Measurements from ENCODE around the gene GPRIN3. TPM values are rescaled to one million over a fixed set of nuclear protein-coding genes. Genes with fewer than 3 reads are reported as not detected.

GPRIN3 gene
- total and polyA plus RNA-seq, 2 of the 13 experiments (the other 11 are each of a cell fraction or from before 2014, with no cell fraction given), result not detected

GRCh38 chr4:89305712-89306437 lies 1.7 kb downstream of the GPRIN3 start:
- peaks cover 0 to 23% of the 10 kb centered on the region in 2 experiments; a peak in 3 of 5 replicates for H3K27me3 ChIP-seq (ENCODE audit: control insufficient read depth in 1 of 2, insufficient read depth in 2 of 2, low read length in 2 of 2)
- ATAC-seq (no peak), FAIRE-seq (no peak), DNase-seq (ENCODE audit: low spot score) (no peak)
- no peaks in the 10 kb centered on the region for H4K20me1 ChIP-seq (ENCODE audit: insufficient read depth, low read length)
- H3K79me2 ChIP-seq (ENCODE audit: insufficient read depth, low read length), result no peaks in the 10 kb centered on the region
- H3K4me3 ChIP-seq (replicated peaks in 1 of 3; ENCODE audit: insufficient read depth in 1 of 3, low read depth in 2 of 3, low read length in 3 of 3), result no peak overlapping the region
- no peak overlapping the region for H2AFZ ChIP-seq (ENCODE audit: low read length)
- ChIA-PET CTCF (ENCODE audit: low intra/inter-chr PET ratio, low total read pairs) (no interaction called here), POLR2A (no interaction called here)
- intact Hi-C loops (cut with micrococcal nuclease; ENCODE audit: unreplicated experiment), result no loop called here
- BruUV-seq (replicated peaks), result no TSS peak
- H3K4me1 ChIP-seq (ENCODE audit: insufficient read depth, low read length), result no peaks in the 10 kb centered on the region
- in situ Hi-C loops (cut with HindIII; ENCODE audit: extremely low pct_ligation_motif_present, low pct_unique_long_range_greater_than_20kb), result no loop called here
- no peaks in the 10 kb centered on the region for H3K9me3 ChIP-seq (ENCODE audit: low read length)
- H3K27ac ChIP-seq (ENCODE audit: extremely low read length, insufficient read depth, low read length), result no peak overlapping the region
- H3K36me3 ChIP-seq (replicated peaks in 1 of 2; ENCODE audit: control insufficient read depth in 1 of 2, insufficient read depth in 2 of 2, low read length in 2 of 2), result no peaks in the 10 kb centered on the region
- no peak overlapping the region for H3K4me2 ChIP-seq (ENCODE audit: low read depth, low read length)
- TF ChIP-seq ZNF740 (CRISPR knock-in tag; IDR thresholded peaks at IDR 0.05), result no peak
- TF ChIP-seq FOSL1 (CRISPR knock-in tag; IDR thresholded peaks at IDR 0.05; ENCODE audit: borderline replicate concordance), result no peak
- TF ChIP-seq PLRG1 (conservative IDR thresholded peaks at IDR 0.05), result no peak
- no peak for TF ChIP-seq XBP1 (CRISPR knock-in tag; IDR thresholded peaks at IDR 0.05)
- TF ChIP-seq ATF7 (IDR thresholded peaks at IDR 0.05), result no peak
- TF ChIP-seq ATF7 (CRISPR knock-in tag; IDR thresholded peaks at IDR 0.05), result no peak
- no peak for TF ChIP-seq KDM4B (CRISPR knock-in tag; IDR thresholded peaks at IDR 0.05)
- no peak for TF ChIP-seq SOX5 (CRISPR knock-in tag; IDR thresholded peaks at IDR 0.05; ENCODE audit: borderline replicate concordance)
- no peak for TF ChIP-seq ISX (CRISPR knock-in tag; conservative IDR thresholded peaks at IDR 0.05)
- TF ChIP-seq, protein P1, sequence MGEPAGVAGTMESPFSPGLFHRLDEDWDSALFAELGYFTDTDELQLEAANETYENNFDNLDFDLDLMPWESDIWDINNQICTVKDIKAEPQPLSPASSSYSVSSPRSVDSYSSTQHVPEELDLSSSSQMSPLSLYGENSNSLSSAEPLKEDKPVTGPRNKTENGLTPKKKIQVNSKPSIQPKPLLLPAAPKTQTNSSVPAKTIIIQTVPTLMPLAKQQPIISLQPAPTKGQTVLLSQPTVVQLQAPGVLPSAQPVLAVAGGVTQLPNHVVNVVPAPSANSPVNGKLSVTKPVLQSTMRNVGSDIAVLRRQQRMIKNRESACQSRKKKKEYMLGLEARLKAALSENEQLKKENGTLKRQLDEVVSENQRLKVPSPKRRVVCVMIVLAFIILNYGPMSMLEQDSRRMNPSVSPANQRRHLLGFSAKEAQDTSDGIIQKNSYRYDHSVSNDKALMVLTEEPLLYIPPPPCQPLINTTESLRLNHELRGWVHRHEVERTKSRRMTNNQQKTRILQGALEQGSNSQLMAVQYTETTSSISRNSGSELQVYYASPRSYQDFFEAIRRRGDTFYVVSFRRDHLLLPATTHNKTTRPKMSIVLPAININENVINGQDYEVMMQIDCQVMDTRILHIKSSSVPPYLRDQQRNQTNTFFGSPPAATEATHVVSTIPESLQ (CRISPR knock-in tag; conservative IDR thresholded peaks at IDR 0.05), result no peak
- TF ChIP-seq ETV5 (CRISPR knock-in tag; IDR thresholded peaks at IDR 0.05; ENCODE audit: borderline replicate concordance), result no peak
- no peak for TF ChIP-seq ZNF34 (CRISPR knock-in tag; IDR thresholded peaks at IDR 0.05; ENCODE audit: borderline replicate concordance)
- TF ChIP-seq ZFYVE20 (CRISPR knock-in tag; IDR thresholded peaks at IDR 0.05; ENCODE audit: borderline replicate concordance, low read depth), result no peak
- TF ChIP-seq ZFP36L1 (CRISPR knock-in tag; IDR thresholded peaks at IDR 0.05), result no peak
- TF ChIP-seq SETDB1 (CRISPR knock-in tag; IDR thresholded peaks at IDR 0.05; ENCODE audit: borderline replicate concordance), result no peak
- TF ChIP-seq, protein P2, sequence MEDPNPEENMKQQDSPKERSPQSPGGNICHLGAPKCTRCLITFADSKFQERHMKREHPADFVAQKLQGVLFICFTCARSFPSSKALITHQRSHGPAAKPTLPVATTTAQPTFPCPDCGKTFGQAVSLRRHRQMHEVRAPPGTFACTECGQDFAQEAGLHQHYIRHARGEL (CRISPR knock-in tag; IDR thresholded peaks at IDR 0.05), result no peak
- H3K9ac ChIP-seq (ENCODE audit: insufficient read depth, low read depth, low read length), result no peak overlapping the region
- WGBS (ENCODE audit: low lambda C conversion rate), result 12% methylated on average over 8 of the region's 8 CpGs

Measured in HepG2 (cell line).